Measurements from ENCODE around the gene AMBP.

Gene AMBP

DNA sequence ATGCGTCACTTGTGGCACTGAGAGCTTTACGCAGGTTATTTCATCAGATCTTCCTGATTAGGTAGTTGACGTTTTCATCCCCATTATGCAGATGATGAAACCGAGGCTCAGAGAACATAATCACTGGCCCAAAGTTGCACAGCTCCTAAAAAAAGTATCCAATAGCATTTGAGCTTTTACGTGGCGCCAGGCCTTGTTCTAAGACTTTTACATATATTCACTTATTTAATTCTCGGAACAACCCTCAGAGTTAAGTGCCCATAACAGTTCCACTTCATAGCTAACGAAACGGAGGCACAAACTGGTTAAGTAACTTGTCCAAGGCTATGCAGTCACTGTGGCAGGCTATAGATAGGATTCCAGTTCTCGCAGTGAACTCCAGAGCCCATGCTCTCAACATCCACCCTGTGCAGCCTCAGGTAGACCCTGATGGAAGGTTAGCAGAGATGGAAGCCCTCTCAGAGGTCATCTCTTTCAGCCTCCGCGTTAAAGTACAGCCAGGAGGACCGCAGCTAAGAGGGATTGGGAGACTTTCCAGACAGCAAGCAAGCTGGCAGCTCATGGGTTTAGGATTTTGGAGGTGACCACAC lies 39.3 kb downstream of the AMBP start:
- no peak for TF ChIP-seq CTCF (IDR thresholded peaks at IDR 0.05; ENCODE audit: low read depth, low read length)
- H3K4me1 ChIP-seq: peaks cover 7% of the 10 kb centered on the region; the same call in 1 of the 2 replicates
- DNase-seq: no peak
- H3K4me3 ChIP-seq (ENCODE audit: low read depth, low read length): no peak overlapping the region
- H3K27me3 ChIP-seq: no peaks in the 10 kb centered on the region
- peaks cover 32% of the 10 kb centered on the region for H3K36me3 ChIP-seq
- peaks cover 2% of the 10 kb centered on the region; the same call in 1 of the 2 replicates for H3K9me3 ChIP-seq

GRCh38 chr9:114037961-114038723 lies 40.0 kb downstream of the AMBP start:
- peaks cover 2% of the 10 kb centered on the region; the same call in 1 of the 2 replicates for H3K9me3 ChIP-seq
- DNase-seq: peak; percentile 51
- H3K4me3 ChIP-seq (ENCODE audit: low read depth, low read length): no peak overlapping the region
- H3K27me3 ChIP-seq: no peaks in the 10 kb centered on the region
- peaks cover 37% of the 10 kb centered on the region for H3K36me3 ChIP-seq
- TF ChIP-seq CTCF (IDR thresholded peaks at IDR 0.05; ENCODE audit: low read depth, low read length): no peak
- peaks cover 7% of the 10 kb centered on the region; the same call in 1 of the 2 replicates for H3K4me1 ChIP-seq

DNA sequence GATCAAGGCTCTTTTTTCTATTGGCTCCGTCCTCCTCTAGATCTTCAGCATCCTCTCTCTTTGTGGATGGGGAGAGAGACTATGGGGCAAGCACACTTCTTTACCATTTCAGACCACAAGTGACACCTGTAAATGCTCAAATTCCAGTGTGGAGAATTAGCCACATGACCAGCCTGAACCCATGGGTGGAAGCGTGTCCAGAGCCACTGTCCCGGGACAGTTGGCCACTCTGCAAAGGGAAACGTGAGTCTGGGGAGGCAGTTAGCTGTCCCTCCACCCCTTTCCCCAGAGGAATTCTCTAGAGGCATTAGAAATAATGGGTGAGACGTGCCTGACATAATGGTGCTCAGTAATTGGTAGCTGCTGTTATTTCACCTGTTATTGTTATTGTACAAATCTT lies 40.9 kb downstream of the AMBP start:
- peaks cover 8% of the 10 kb centered on the region; the same call in 1 of the 2 replicates for H3K4me1 ChIP-seq
- peaks cover 42% of the 10 kb centered on the region for H3K36me3 ChIP-seq
- no peak overlapping the region for H3K4me3 ChIP-seq (ENCODE audit: low read depth, low read length)
- peaks cover 2% of the 10 kb centered on the region; the same call in 1 of the 2 replicates for H3K9me3 ChIP-seq
- no peak for TF ChIP-seq CTCF (IDR thresholded peaks at IDR 0.05; ENCODE audit: low read depth, low read length)
- no peaks in the 10 kb centered on the region for H3K27me3 ChIP-seq
- no peak for DNase-seq

GRCh38 chr9:114035845-114036801 lies 42.0 kb downstream of the AMBP start:
- peaks cover 2% of the 10 kb centered on the region; the same call in 1 of the 2 replicates for H3K9me3 ChIP-seq
- peaks cover 14% of the 10 kb centered on the region for H3K4me1 ChIP-seq
- peaks cover 42% of the 10 kb centered on the region for H3K36me3 ChIP-seq
- no peak for TF ChIP-seq CTCF (IDR thresholded peaks at IDR 0.05; ENCODE audit: low read depth, low read length)
- H3K27me3 ChIP-seq: no peaks in the 10 kb centered on the region
- H3K4me3 ChIP-seq (ENCODE audit: low read depth, low read length): no peak overlapping the region
- no peak for DNase-seq

GRCh38 chr9:114035221-114035844 lies 42.8 kb downstream of the AMBP start:
- H3K36me3 ChIP-seq: peaks cover 45% of the 10 kb centered on the region
- peaks cover 14% of the 10 kb centered on the region for H3K4me1 ChIP-seq
- no peaks in the 10 kb centered on the region for H3K27me3 ChIP-seq
- no peak overlapping the region for H3K4me3 ChIP-seq (ENCODE audit: low read depth, low read length)
- peaks cover 2% of the 10 kb centered on the region; the same call in 1 of the 2 replicates for H3K9me3 ChIP-seq
- DNase-seq: no peak
- TF ChIP-seq CTCF (IDR thresholded peaks at IDR 0.05; ENCODE audit: low read depth, low read length): no peak
